ENCODE data around the gene DRG2.

DNA sequence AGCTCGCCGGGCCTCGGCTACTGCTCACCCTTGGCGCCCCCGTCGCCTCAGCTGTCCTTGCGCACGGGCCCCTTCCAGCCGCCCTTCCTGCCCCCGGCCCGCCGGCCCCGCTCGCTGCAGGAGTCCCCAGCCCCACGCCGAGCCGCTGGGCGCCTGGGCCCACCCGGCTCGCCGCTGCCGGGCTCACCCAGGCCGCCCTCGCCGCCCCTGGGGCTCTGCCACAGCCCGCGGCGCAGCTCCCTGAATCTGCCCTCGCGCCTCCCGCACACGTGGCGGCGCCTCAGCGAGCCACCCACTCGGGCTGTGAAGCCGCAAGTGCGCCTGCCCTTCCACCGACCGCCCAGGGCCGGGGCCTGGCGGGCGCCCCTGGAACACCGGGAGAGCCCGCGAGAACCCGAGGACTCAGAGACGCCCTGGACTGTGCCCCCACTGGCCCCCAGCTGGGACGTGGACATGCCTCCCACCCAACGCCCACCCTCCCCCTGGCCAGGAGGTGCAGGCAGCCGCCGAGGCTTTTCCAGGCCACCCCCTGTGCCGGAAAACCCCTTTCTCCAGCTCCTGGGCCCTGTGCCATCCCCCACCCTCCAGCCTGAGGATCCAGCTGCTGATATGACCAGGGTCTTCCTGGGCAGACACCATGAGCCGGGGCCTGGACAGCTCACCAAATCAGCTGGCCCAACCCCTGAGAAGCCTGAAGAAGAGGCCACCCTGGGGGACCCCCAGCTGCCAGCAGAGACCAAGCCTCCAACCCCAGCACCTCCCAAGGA, 33.6 kb downstream of the DRG2 start:
- TF ChIP-seq CTCF (tag by site-specific recombination; IDR thresholded peaks at IDR 0.05) (no peak), YY1 (tag by site-specific recombination; IDR thresholded peaks at IDR 0.05) (no peak), ZBTB20 (tag by site-specific recombination; IDR thresholded peaks at IDR 0.05) (no peak), ZFP37 (tag by site-specific recombination; IDR thresholded peaks at IDR 0.05) (no peak), MYNN (tag by site-specific recombination; IDR thresholded peaks at IDR 0.05; ENCODE audit: borderline replicate concordance) (no peak), ZBTB10 (tag by site-specific recombination; IDR thresholded peaks at IDR 0.05) (no peak), ZNF280C (tag by site-specific recombination; IDR thresholded peaks at IDR 0.05) (no peak), ZNF658 (tag by site-specific recombination; IDR thresholded peaks at IDR 0.05) (no peak)
- TF ChIP-seq, protein P1, sequence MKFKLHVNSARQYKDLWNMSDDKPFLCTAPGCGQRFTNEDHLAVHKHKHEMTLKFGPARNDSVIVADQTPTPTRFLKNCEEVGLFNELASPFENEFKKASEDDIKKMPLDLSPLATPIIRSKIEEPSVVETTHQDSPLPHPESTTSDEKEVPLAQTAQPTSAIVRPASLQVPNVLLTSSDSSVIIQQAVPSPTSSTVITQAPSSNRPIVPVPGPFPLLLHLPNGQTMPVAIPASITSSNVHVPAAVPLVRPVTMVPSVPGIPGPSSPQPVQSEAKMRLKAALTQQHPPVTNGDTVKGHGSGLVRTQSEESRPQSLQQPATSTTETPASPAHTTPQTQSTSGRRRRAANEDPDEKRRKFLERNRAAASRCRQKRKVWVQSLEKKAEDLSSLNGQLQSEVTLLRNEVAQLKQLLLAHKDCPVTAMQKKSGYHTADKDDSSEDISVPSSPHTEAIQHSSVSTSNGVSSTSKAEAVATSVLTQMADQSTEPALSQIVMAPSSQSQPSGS (tag by site-specific recombination; IDR thresholded peaks at IDR 0.05; ENCODE audit: low read depth) = no peak
- TF ChIP-seq, protein P2, sequence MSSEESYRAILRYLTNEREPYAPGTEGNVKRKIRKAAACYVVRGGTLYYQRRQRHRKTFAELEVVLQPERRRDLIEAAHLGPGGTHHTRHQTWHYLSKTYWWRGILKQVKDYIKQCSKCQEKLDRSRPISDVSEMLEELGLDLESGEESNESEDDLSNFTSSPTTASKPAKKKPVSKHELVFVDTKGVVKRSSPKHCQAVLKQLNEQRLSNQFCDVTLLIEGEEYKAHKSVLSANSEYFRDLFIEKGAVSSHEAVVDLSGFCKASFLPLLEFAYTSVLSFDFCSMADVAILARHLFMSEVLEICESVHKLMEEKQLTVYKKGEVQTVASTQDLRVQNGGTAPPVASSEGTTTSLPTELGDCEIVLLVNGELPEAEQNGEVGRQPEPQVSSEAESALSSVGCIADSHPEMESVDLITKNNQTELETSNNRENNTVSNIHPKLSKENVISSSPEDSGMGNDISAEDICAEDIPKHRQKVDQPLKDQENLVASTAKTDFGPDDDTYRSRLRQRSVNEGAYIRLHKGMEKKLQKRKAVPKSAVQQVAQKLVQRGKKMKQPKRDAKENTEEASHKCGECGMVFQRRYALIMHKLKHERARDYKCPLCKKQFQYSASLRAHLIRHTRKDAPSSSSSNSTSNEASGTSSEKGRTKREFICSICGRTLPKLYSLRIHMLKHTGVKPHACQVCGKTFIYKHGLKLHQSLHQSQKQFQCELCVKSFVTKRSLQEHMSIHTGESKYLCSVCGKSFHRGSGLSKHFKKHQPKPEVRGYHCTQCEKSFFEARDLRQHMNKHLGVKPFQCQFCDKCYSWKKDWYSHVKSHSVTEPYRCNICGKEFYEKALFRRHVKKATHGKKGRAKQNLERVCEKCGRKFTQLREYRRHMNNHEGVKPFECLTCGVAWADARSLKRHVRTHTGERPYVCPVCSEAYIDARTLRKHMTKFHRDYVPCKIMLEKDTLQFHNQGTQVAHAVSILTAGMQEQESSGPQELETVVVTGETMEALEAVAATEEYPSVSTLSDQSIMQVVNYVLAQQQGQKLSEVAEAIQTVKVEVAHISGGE (tag by site-specific recombination; conservative IDR thresholded peaks at IDR 0.05; ENCODE audit: low read depth) = no peak

All from HEK293 (cell line).